GM23248 (cell line): ENCODE data around the gene PGBD5.

Source experiments
- EZH2 ChIP-seq: fragments of 200-600 bp; sonication (generic); IDR thresholded peaks from 2 replicates; pipeline ENCODE4 v1.6.1; 2018; ENCODE audit warnings: antibody characterized with exemption, mild to moderate bottlenecking; ENCODE audit not compliant: insufficient read depth, poor library complexity, severe bottlenecking
- EZH2phosphoT487 ChIP-seq: fragments of 200-600 bp; sonication (generic); IDR thresholded peaks from 2 replicates; pipeline ENCODE4 v1.6.1; 2018; ENCODE audit warnings: antibody characterized with exemption, moderate library complexity, mild to moderate bottlenecking, low read depth; ENCODE audit not compliant: insufficient read depth

- TF ChIP-seq EZH2 (no peak), EZH2phosphoT487 (no peak)
Measured at GRCh38 chr1:230453377-230453776, 27.2 kb upstream of the PGBD5 start.
